BLaER1 treated with 17β-estradiol and CSF1 and Interleukin-3, amounts not matched to agents 10 nM and 100 nM (cell line): ENCODE data around the gene STAB2.

Experiments used
- H3K27ac ChIP-seq, 11 experiments: shearing (Covaris generic); formaldehyde crosslinking; 2 replicates each; pipeline ENCODE4 v1.8.1; 2022
- H3K27me3 ChIP-seq, 11 experiments: shearing (Covaris generic); formaldehyde crosslinking; 2 replicates each; pipeline ENCODE4 v1.8.1; 2022
- H3K36me3 ChIP-seq, 11 experiments: shearing (Covaris generic); formaldehyde crosslinking; 2 replicates each; pipeline ENCODE4 v1.8.1; 2022
- H3K4me1 ChIP-seq, 10 experiments: shearing (Covaris generic); formaldehyde crosslinking; 2 replicates each; pipeline ENCODE4 v1.8.1; 2022
- H3K4me2 ChIP-seq, 11 experiments: shearing (Covaris generic); formaldehyde crosslinking; 2 replicates each; pipeline ENCODE4 v1.8.1; 2022
- H3K4me3 ChIP-seq, 10 experiments: shearing (Covaris generic); formaldehyde crosslinking; 2 replicates each; pipeline ENCODE4 v1.8.1; 2022
- H3K9ac ChIP-seq, 11 experiments: shearing (Covaris generic); formaldehyde crosslinking; 2 replicates each; pipeline ENCODE4 v1.8.1; 2022
- H3K9me3 ChIP-seq, 11 experiments: shearing (Covaris generic); formaldehyde crosslinking; replicated peaks in 1 of 11; 2 replicates each; pipeline ENCODE4 v1.8.1; 2022
- H4K20me1 ChIP-seq, 11 experiments: shearing (Covaris generic); formaldehyde crosslinking; 2 replicates each; pipeline ENCODE4 v1.8.1; 2022
- Cebpa-rat ChIP-seq, 11 experiments: shearing (Covaris generic); IDR thresholded peaks; 2 replicates each; pipeline ENCODE4 v1.8.1; 2022

Gene STAB2

DNA sequence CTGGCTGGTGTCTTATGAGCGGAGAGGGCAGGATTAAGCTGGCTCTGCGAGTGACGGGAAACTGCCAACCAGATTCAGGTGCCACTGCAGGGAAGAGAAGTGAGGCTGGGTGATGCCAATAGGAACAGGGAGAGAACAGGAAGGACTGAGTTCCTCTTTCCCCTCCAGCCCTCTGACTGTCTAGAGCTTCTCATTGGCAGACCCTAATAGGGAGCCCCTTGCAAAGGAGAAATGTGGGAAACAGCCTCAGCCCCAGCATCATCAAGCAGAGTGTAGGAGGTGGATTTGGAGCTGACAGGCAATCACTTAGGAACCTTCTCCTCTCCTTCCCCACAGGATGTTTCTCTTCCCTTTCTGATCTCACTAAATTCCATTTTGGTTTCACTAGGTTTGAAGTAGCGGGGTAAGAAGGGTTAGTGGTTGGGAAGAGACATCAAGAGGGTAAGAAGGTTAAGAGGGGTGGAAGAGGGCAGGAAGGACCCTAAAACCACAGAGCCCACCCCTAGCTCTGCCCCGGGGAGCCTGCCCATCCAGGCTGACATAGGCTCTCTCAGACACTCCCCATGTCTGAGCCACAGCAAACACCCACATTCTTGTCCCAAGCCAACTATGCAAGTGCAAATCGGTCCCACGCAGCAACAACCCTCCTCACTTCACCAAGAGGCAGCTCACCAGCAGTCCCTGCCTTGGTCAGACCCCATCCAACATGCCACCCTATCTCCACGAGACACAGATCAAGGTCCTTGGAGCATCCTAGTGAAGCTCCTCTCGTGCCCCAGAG lies 111.1 kb downstream of the STAB2 start:
- no peak for TF ChIP-seq Cebpa-rat (IDR thresholded peaks at IDR 0.05)
- no peaks in the 10 kb centered on the region for H3K27me3 ChIP-seq
- peak overlapping the region in 4 of 11 experiments; percentile 12 to 38 (median 24); a peak in 4 of 22 replicates for H3K27ac ChIP-seq
- no peak overlapping the region for H3K9ac ChIP-seq
- H3K4me1 ChIP-seq, result peaks cover 5 to 22% (median 10%) of the 10 kb centered on the region in 10 experiments; a peak in 15 of 20 replicates
- H4K20me1 ChIP-seq, result no peaks in the 10 kb centered on the region; a peak in 1 of 22 replicates
- H3K36me3 ChIP-seq, result no peaks in the 10 kb centered on the region
- H3K9me3 ChIP-seq, result no peaks in the 10 kb centered on the region
- H3K4me2 ChIP-seq, result peak overlapping the region in 6 of 11 experiments; percentile 4 to 72 (median 23); a peak in 8 of 22 replicates
- H3K4me3 ChIP-seq, result no peak overlapping the region

DNA sequence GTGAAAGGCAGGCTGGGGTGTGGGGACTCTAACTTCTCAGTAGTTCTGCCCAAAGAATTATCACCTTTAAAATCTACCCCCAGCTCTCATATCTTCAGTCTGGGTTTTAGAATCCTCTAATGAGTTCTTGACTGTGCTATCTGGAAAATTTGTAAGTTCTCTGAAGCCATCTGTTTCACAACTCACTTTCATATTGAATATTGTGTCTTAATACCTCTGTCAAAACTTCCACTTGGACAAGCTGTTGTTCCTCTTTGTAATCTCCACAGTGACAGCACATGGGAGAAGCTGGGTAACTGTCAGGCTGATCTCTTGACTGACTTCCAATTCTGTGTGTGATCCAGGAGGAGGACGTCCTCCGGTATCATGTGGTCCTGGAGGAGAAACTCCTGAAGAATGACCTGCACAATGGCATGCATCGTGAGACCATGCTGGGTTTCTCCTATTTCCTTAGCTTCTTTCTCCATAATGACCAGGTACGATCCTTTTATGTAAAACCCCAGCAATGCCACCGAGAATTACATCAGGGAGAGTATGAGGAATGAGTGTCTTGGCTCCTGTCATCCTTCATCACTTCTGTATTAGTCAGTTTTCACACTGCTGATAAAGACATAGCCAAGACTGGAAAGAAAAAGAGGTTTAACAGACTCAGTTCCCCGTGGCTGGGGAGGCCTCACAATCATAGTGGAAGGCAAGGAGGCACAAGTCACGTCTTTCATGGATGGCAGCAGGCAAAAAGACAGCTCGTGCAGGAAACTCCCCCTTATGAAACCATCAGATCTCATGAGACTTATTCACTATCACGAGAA lies 111.9 kb downstream of the STAB2 start:
- H3K36me3 ChIP-seq, result no peaks in the 10 kb centered on the region
- H4K20me1 ChIP-seq, result no peaks in the 10 kb centered on the region; a peak in 1 of 22 replicates
- H3K9ac ChIP-seq, result no peak overlapping the region
- no peaks in the 10 kb centered on the region for H3K9me3 ChIP-seq
- H3K27ac ChIP-seq, result peak overlapping the region in 4 of 11 experiments; percentile 12 to 38 (median 24); a peak in 4 of 22 replicates
- H3K4me1 ChIP-seq, result peaks cover 5 to 22% (median 10%) of the 10 kb centered on the region in 10 experiments; a peak in 15 of 20 replicates
- H3K4me3 ChIP-seq, result no peak overlapping the region
- no peaks in the 10 kb centered on the region for H3K27me3 ChIP-seq
- H3K4me2 ChIP-seq, result peak overlapping the region in 5 of 11 experiments; percentile 4 to 72 (median 26); a peak in 5 of 22 replicates
- TF ChIP-seq Cebpa-rat (IDR thresholded peaks at IDR 0.05), result no peak

DNA sequence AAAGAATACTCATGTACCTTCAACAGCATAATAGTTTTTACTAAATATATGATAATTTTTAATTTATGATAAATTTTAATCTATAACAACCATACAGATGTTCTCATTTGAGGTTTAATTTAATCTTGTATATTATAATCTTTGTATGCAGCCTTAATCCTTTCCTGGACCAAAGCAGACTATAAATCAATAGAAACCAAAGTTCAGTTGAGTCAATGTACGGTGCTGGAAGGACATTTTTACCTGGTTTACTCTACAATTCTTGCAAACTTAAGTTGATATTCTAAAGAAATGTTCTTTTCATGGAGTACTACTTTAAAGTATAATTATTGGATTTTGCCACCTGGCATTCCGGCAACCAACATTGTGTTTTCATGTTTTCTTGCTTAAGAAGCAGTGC lies 118.0 kb downstream of the STAB2 start:
- Histone ChIP-seq H3K9ac (no peak overlapping the region), H3K4me2 (no peak overlapping the region), H3K27me3 (no peaks in the 10 kb centered on the region), H3K27ac (no peak overlapping the region), H3K36me3 (no peaks in the 10 kb centered on the region), H4K20me1 (no peaks in the 10 kb centered on the region), H3K4me3 (no peak overlapping the region), H3K4me1 (no peaks in the 10 kb centered on the region), H3K9me3 (no peaks in the 10 kb centered on the region)
- TF ChIP-seq Cebpa-rat (IDR thresholded peaks at IDR 0.05), result no peak

DNA sequence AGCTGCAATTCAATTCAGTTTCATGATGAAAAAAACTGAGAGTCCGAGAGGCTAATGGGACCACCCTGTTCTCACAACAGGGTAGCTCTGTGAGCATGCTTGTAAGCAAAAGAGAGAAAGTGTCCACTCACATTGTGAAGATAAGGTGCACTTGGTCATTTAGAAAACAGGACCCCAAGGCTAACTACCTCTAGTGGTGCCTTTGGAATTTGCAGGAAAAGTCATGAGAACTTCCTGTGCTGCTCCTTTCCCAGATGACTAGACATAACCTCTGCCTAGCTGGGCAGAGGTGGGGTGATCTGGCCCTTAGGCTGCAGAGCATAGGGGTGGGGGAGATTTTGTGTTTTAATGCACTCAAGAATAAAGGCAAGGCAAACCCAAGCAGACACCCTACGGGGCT lies 118.9 kb downstream of the STAB2 start:
- Histone ChIP-seq H3K9ac (no peak overlapping the region), H3K4me2 (no peak overlapping the region), H4K20me1 (no peaks in the 10 kb centered on the region), H3K27me3 (no peaks in the 10 kb centered on the region), H3K9me3 (no peaks in the 10 kb centered on the region), H3K4me3 (no peak overlapping the region), H3K36me3 (no peaks in the 10 kb centered on the region), H3K4me1 (no peaks in the 10 kb centered on the region), H3K27ac (no peak overlapping the region)
- no peak for TF ChIP-seq Cebpa-rat (IDR thresholded peaks at IDR 0.05)

DNA sequence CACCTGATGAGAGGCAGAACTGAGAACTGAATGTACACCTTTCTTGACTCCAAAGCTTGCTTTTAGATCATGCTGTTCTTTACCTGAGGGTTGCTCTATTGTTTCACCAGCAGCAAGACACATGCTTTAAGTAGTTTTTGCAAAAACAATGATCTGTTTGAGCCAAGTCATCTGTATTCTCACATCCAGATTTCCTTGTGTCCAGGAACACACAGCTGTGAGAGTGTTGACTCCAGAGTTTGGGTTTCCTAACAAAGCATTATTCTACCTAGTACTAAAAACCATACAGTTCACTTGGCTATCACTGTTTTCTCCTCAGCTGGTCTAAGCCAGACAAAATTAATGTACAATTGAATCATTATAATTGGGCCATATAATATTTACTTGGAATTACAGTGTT lies 120.4 kb downstream of the STAB2 start:
- Histone ChIP-seq H3K27ac (no peak overlapping the region), H4K20me1 (no peaks in the 10 kb centered on the region), H3K9ac (no peak overlapping the region), H3K36me3 (no peaks in the 10 kb centered on the region), H3K4me1 (no peaks in the 10 kb centered on the region), H3K9me3 (no peaks in the 10 kb centered on the region), H3K4me3 (no peak overlapping the region), H3K4me2 (no peak overlapping the region), H3K27me3 (no peaks in the 10 kb centered on the region)
- no peak for TF ChIP-seq Cebpa-rat (IDR thresholded peaks at IDR 0.05)

DNA sequence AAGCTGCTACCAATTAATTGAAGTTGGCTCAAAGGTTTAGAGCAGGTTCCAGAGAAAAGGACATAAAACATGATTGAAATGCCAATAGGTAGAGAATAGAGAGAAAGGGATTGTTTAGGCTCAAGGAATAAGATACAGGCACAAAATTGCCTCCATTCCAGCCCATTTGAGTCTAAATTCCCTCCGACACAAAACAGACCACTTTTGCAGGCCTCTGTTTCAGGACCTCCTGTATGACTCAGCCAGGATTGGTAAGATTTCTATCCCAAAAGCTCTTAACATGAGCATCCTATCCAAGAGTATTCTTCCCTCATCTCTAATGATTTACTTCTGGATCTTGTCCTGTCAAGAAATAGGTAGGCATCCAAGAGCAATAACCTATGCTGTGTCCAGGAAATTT lies 123.5 kb downstream of the STAB2 start:
- Histone ChIP-seq H3K4me3 (no peak overlapping the region), H4K20me1 (no peaks in the 10 kb centered on the region), H3K36me3 (no peaks in the 10 kb centered on the region), H3K27ac (no peak overlapping the region), H3K4me1 (no peaks in the 10 kb centered on the region), H3K27me3 (no peaks in the 10 kb centered on the region), H3K9me3 (no peaks in the 10 kb centered on the region), H3K4me2 (no peak overlapping the region), H3K9ac (no peak overlapping the region)
- no peak for TF ChIP-seq Cebpa-rat (IDR thresholded peaks at IDR 0.05)

DNA sequence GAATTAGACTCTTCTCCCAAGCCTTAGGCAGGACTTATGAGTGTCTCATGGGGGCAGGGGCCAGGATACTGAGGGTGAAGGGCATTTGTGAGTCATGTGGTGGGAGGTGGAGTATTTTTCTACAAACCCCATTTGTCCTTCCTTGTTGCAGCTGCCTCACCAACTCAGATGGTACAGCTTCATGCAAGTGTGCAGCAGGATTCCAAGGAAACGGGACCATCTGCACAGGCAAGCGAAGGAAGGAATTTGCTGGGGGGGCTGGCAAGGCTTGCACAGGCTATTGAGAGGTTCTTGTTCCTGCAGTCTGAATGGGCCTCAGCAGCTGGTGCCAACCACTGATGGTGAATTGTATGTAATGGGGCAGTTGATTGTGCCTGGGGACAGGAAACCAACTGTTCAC lies 125.1 kb downstream of the STAB2 start:
- Histone ChIP-seq H4K20me1 (no peaks in the 10 kb centered on the region), H3K36me3 (no peaks in the 10 kb centered on the region), H3K4me2 (no peak overlapping the region), H3K9ac (no peak overlapping the region), H3K4me3 (no peak overlapping the region), H3K9me3 (no peaks in the 10 kb centered on the region), H3K27me3 (no peaks in the 10 kb centered on the region), H3K27ac (no peak overlapping the region), H3K4me1 (no peaks in the 10 kb centered on the region)
- TF ChIP-seq Cebpa-rat (IDR thresholded peaks at IDR 0.05), result no peak

DNA sequence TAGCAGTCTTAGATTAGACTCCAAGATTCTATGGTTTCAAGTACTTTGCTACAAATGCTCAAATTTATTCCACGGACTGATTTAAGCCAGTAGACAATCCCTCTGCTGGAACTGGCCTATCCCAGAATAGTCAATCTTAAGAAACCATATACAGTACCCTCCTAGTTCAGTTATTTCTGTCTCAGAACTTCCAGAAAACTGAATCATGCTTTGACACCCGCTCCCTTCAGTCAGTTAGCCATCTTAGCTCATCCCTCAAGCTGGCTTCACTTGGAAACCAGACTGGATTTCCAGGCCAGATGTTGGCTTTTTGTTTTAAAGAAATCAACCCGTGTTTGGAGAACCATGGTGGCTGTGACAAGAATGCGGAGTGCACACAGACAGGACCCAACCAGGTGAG lies 128.4 kb downstream of the STAB2 start:
- H3K27ac ChIP-seq, result no peak overlapping the region
- H3K27me3 ChIP-seq, result no peaks in the 10 kb centered on the region
- H4K20me1 ChIP-seq, result no peaks in the 10 kb centered on the region
- no peaks in the 10 kb centered on the region for H3K4me1 ChIP-seq
- H3K4me2 ChIP-seq, result no peak overlapping the region
- no peaks in the 10 kb centered on the region for H3K36me3 ChIP-seq
- H3K9ac ChIP-seq, result no peak overlapping the region
- TF ChIP-seq Cebpa-rat (IDR thresholded peaks at IDR 0.05), result no peak
- no peaks in the 10 kb centered on the region for H3K9me3 ChIP-seq
- H3K4me3 ChIP-seq, result no peak overlapping the region

DNA sequence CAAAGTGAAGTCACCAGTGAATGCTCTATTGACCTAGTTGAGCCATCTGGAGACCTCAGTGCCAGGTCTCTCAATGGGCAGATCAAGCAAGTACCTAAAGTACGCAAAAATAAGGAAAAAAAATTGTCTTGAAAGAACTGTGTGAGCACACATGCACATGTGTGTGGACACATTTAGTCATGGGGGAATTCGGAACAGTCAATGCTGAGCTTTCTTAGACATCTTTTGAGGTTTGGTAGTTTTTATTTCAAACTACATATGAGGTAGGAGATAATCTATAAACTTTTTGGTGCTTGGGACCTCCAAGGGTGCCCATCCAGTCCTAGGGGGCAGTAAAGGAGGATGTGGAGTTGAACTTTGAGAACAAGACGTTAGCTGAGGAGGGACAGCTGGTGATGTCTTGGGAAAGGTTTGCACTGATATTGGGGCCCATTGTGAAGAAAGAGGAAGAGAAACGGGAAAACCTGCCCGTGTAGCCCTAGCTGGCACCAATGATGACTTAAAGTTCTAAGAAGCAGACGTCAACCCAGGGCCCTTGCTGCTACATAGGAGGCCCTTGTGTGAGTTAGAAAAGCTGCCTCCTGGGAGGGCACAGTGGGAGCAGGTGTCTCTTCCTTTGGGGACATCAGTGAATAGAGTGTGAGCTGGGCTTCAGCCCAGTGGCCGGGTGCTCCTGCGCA lies 129.6 kb downstream of the STAB2 start:
- Histone ChIP-seq H3K9ac (no peak overlapping the region), H3K9me3 (no peaks in the 10 kb centered on the region), H3K27me3 (no peaks in the 10 kb centered on the region), H3K27ac (no peak overlapping the region), H3K4me2 (no peak overlapping the region), H3K36me3 (no peaks in the 10 kb centered on the region), H3K4me3 (no peak overlapping the region), H3K4me1 (no peaks in the 10 kb centered on the region), H4K20me1 (no peaks in the 10 kb centered on the region)
- TF ChIP-seq Cebpa-rat (IDR thresholded peaks at IDR 0.05), result no peak
